OCI-LY1 (cell line): Measurements from ENCODE around the gene MMP2.

Experiments
- H2AFZ ChIP-seq: fragments of 200-600 bp; sonication (generic), shearing (Covaris generic); 2 replicates; pipeline ENCODE4 v1.6.0; 2014; ENCODE audit warnings: antibody characterized with exemption, mild to moderate bottlenecking, low read length
- H3F3A ChIP-seq: fragments of 200-600 bp; sonication (generic), shearing (Covaris generic); 2 replicates; pipeline ENCODE4 v1.6.0; 2014; ENCODE audit warnings: mild to moderate bottlenecking, antibody characterized with exemption, low read length, moderate library complexity; ENCODE audit not compliant: insufficient read depth
- H3K27ac ChIP-seq: fragments of 200-600 bp; sonication (generic); 2 replicates; pipeline ENCODE4 v1.5.1; 2014; ENCODE audit warnings: low read length, mixed run types, mild to moderate bottlenecking, low read depth; ENCODE audit not compliant: poor library complexity, severe bottlenecking
- H3K27me3 ChIP-seq: fragments of 200-600 bp; sonication (generic); 2 replicates; pipeline ENCODE4 v1.6.0; 2014; ENCODE audit warnings: antibody characterized with exemption, mild to moderate bottlenecking, low read length, moderate library complexity; ENCODE audit not compliant: insufficient read depth
- H3K36me3 ChIP-seq: fragments of 200-600 bp; sonication (generic); 2 replicates; pipeline ENCODE4 v1.6.1; 2014; ENCODE audit warnings: mild to moderate bottlenecking, antibody characterized with exemption, low read length, moderate library complexity, mixed read lengths; ENCODE audit not compliant: insufficient read depth
- H3K4me1 ChIP-seq: fragments of 200-600 bp; sonication (generic); 2 replicates; pipeline ENCODE4 v1.5.1; 2014; ENCODE audit warnings: mild to moderate bottlenecking, low read length, moderate library complexity; ENCODE audit not compliant: insufficient read depth, severe bottlenecking
- H3K4me2 ChIP-seq: fragments of 200-600 bp; sonication (generic), shearing (Covaris generic); 2 replicates; pipeline ENCODE4 v1.6.1; 2014; ENCODE audit warnings: low read length
- H3K4me3 ChIP-seq: fragments of 200-600 bp; sonication (generic); 2 replicates; pipeline ENCODE4 v1.5.1; 2014; ENCODE audit warnings: low read length, low read depth, mild to moderate bottlenecking, mixed read lengths; ENCODE audit not compliant: poor library complexity, severe bottlenecking
- H3K79me2 ChIP-seq: fragments of 200-600 bp; shearing (Covaris generic); 2 replicates; pipeline ENCODE4 v1.6.1; 2016; ENCODE audit warnings: mixed run types, low read length, mixed read lengths; ENCODE audit not compliant: insufficient read depth
- H3K9ac ChIP-seq: fragments of 200-600 bp; sonication (generic), shearing (Covaris generic); 2 replicates; pipeline ENCODE4 v1.6.1; 2014; ENCODE audit warnings: mild to moderate bottlenecking, low read length, mixed read lengths
- H3K9me2 ChIP-seq: fragments of 200-600 bp; sonication (generic), shearing (Covaris generic); 2 replicates; pipeline ENCODE4 v1.6.1; 2014; ENCODE audit warnings: low read depth, mild to moderate bottlenecking, low read length, mixed read lengths
- H3K9me3 ChIP-seq: fragments of 200-600 bp; shearing (Covaris generic); 2 replicates; pipeline ENCODE4 v1.6.1; 2014; ENCODE audit warnings: low read length, mixed read lengths
- H4K20me1 ChIP-seq: fragments of 200-600 bp; sonication (generic), shearing (Covaris generic); 2 replicates; pipeline ENCODE4 v1.6.0; 2016; ENCODE audit warnings: mild to moderate bottlenecking, low read length; ENCODE audit not compliant: insufficient read depth
- EZH2 ChIP-seq: fragments of 200-600 bp; sonication (generic), shearing (Covaris generic); IDR thresholded peaks from 2 replicates; pipeline ENCODE4 v1.8.0; 2017; ENCODE audit warnings: borderline replicate concordance, mixed run types, mild to moderate bottlenecking, antibody characterized with exemption, low read length, moderate library complexity, mixed read lengths
- TF ChIP-seq, protein P1 (sequence below): fragments of 200-600 bp; sonication (generic), shearing (Covaris generic); IDR thresholded peaks from 2 replicates; pipeline ENCODE4 v1.5.1; 2017; ENCODE audit warnings: mild to moderate bottlenecking, antibody characterized with exemption, low read length, moderate library complexity, mixed read lengths

The MMP2 gene

DNA sequence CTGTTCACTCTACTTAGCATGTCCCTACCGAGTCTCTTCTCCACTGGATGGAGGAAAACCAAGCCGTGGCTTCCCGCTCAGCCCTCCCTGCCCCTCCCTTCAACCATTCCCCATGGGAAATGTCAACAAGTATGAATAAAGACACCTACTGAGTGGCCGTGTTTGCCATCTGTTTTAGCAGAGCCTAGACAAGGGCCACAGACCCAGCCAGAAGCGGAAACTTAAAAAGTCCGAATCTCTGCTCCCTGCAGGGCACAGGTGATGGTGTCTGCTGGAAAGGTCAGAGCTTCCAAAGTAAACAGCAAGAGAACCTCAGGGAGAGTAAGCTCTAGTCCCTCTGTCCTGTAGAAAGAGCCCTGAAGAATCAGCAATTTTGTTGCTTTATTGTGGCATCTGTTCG lies 27.1 kb downstream of the MMP2 start:
- no peaks in the 10 kb centered on the region for H3K79me2 ChIP-seq
- no peaks in the 10 kb centered on the region for H3K9me3 ChIP-seq
- H3K36me3 ChIP-seq, result no peaks in the 10 kb centered on the region
- no peaks in the 10 kb centered on the region for H3K27me3 ChIP-seq
- no peak overlapping the region for H3K27ac ChIP-seq
- H4K20me1 ChIP-seq, result no peaks in the 10 kb centered on the region
- H3F3A ChIP-seq, result no peaks in the 10 kb centered on the region
- H3K9ac ChIP-seq, result no peak overlapping the region
- H3K9me2 ChIP-seq, result no peaks in the 10 kb centered on the region
- TF ChIP-seq, protein P1, sequence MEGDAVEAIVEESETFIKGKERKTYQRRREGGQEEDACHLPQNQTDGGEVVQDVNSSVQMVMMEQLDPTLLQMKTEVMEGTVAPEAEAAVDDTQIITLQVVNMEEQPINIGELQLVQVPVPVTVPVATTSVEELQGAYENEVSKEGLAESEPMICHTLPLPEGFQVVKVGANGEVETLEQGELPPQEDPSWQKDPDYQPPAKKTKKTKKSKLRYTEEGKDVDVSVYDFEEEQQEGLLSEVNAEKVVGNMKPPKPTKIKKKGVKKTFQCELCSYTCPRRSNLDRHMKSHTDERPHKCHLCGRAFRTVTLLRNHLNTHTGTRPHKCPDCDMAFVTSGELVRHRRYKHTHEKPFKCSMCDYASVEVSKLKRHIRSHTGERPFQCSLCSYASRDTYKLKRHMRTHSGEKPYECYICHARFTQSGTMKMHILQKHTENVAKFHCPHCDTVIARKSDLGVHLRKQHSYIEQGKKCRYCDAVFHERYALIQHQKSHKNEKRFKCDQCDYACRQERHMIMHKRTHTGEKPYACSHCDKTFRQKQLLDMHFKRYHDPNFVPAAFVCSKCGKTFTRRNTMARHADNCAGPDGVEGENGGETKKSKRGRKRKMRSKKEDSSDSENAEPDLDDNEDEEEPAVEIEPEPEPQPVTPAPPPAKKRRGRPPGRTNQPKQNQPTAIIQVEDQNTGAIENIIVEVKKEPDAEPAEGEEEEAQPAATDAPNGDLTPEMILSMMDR, result no peak
- TF ChIP-seq EZH2, result no peak
- H2AFZ ChIP-seq, result no peak overlapping the region
- H3K4me1 ChIP-seq, result no peaks in the 10 kb centered on the region
- no peak overlapping the region for H3K4me3 ChIP-seq
- H3K4me2 ChIP-seq, result no peak overlapping the region

DNA sequence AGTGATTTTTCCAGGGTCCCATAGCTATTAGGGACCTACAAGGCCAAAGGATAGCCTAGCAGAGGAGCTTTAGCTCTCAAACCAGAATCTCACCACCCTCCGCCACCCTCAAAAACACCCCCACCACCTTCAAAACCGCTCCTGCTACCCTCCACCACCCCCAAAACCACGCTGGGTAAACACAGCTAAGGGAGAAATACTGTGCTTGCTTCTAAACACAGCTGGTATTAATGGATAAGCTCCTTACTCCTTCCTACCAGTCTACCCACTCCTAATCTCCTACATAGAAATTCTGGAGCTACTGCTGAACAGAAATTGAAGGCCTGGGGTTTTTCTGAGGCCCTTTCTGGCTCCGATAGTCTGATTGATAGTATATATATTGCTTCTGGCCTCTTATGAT lies 27.7 kb downstream of the MMP2 start:
- Histone ChIP-seq H3K36me3 (no peaks in the 10 kb centered on the region), H3K9ac (no peak overlapping the region), H2AFZ (no peak overlapping the region), H3K9me2 (no peaks in the 10 kb centered on the region), H3K9me3 (no peaks in the 10 kb centered on the region), H3K27ac (no peak overlapping the region), H4K20me1 (no peaks in the 10 kb centered on the region), H3K27me3 (no peaks in the 10 kb centered on the region), H3K4me1 (no peaks in the 10 kb centered on the region), H3F3A (no peaks in the 10 kb centered on the region), H3K4me3 (no peak overlapping the region), H3K79me2 (no peaks in the 10 kb centered on the region), H3K4me2 (no peak overlapping the region)
- TF ChIP-seq, protein P1, result no peak
- TF ChIP-seq EZH2, result no peak

DNA sequence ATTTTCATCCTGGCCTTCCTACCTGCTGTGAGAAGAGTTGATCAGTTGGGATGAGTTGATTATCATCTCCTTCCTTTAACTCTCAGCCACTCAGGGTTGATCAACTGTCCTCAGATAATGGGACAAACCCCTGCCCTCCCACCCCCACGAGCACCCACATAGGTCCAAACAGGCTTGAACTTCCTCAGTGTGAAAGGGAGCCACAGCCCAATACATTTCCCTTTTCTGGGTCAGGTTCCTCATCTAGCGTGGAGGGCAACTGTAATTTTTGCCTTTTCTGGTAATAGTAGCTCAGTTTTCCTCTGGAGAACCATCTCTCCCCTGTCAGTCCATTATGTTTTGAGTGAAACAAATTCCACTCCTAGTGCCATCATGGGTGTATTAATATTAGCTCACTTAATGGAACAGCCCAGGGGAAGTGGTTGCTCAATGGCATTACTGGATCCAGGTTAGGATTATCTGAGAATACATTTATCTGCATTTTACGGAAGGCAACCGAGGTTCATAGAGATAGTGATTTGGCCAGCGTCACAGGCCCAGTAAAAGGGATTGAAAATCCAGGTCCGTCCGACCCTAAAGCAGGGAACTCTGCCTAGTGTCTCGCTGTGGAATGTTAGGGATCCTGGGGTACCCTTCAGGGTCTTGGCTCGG lies 29.4 kb downstream of the MMP2 start:
- no peak overlapping the region for H3K27ac ChIP-seq
- no peaks in the 10 kb centered on the region for H3K9me2 ChIP-seq
- no peaks in the 10 kb centered on the region for H3K36me3 ChIP-seq
- no peak overlapping the region for H3K4me2 ChIP-seq
- no peak for TF ChIP-seq EZH2
- TF ChIP-seq, protein P1, result no peak
- no peak overlapping the region for H2AFZ ChIP-seq
- H3K4me1 ChIP-seq, result no peaks in the 10 kb centered on the region
- peaks cover 9% of the 10 kb centered on the region; the same call in 1 of the 2 replicates for H3K9me3 ChIP-seq
- no peaks in the 10 kb centered on the region for H3K27me3 ChIP-seq
- H3F3A ChIP-seq, result no peaks in the 10 kb centered on the region
- no peaks in the 10 kb centered on the region for H3K79me2 ChIP-seq
- no peak overlapping the region for H3K4me3 ChIP-seq
- no peaks in the 10 kb centered on the region for H4K20me1 ChIP-seq
- no peak overlapping the region for H3K9ac ChIP-seq
